DMS153 (cell line): ENCODE measurements around the gene GDI2.
"Not testable (repeated sequence)": the region's sequence is repeated elsewhere in the genome, so short reads cannot be mapped to it uniquely, and the experiment has no call there.

ENCODE experiments used
- DNase-seq: peaks from one replicate; lab custom pipeline; 2025; lab: John Stamatoyannopoulos, UW

Gene GDI2

GRCh38 chr10:5782174-5782573 is 31.1 kb downstream of the GDI2 start:
- DNase-seq = no peak

GRCh38 chr10:5779730-5780129 is 33.5 kb downstream of the GDI2 start:
- DNase-seq = no peak

GRCh38 chr10:5777758-5778157 is 35.5 kb downstream of the GDI2 start:
- not testable (repeated sequence) for DNase-seq

DNA sequence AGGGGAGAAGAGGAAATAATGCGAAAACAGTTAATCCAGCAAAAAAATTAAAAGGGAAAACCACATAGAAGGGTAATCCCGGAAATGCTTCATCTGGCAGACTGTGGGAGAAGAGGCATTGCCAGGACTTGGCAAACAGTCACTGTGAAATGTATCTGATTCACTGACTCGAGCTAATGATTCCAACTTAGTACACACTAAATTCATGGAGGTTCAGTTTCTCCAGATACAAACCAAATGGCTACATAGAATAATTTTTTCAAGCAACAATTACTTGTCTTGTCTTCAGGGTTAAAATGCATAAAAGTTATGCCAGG is 36.4 kb downstream of the GDI2 start:
- DNase-seq = no peak

DNA sequence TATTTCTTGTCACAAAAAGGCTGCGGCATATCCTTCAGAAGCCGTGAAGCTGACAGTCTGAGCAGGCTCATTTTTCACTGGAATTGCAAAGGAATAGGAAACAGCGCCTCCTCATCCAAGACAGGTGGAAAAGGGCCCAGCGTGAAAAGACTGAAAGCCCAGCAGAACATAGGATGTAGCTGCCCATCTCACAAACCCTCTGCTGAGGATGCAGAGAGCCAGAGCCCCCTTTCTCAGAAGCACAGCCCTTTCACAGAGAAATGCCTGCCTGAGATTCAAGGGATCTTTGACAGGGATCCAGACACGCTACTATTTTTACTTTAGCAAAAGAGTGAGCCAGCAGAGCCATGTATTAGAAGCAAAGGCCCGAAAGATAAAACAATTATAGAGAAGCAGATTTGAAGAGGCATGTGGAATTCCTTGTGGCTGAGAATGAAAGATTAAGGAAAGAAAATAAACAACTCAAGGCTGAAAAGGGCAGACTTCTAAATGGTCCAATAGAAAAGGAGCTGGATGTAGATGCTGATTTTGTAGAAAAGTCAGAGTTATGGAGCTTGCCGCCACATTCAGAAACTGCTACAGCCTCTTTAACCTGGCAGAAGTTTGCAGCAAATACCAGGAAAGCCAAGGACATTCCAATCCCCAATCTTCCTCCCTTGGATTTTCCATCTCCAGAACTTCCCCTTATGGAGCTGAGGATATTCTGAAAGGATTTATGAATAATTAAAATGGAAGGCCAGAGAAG is 36.9 kb downstream of the GDI2 start:
- DNase-seq = no peak

GRCh38 chr10:5775685-5776084 is 37.5 kb downstream of the GDI2 start:
- no peak for DNase-seq

GRCh38 chr10:5774987-5775620 is 38.1 kb downstream of the GDI2 start:
- no peak for DNase-seq

DNA sequence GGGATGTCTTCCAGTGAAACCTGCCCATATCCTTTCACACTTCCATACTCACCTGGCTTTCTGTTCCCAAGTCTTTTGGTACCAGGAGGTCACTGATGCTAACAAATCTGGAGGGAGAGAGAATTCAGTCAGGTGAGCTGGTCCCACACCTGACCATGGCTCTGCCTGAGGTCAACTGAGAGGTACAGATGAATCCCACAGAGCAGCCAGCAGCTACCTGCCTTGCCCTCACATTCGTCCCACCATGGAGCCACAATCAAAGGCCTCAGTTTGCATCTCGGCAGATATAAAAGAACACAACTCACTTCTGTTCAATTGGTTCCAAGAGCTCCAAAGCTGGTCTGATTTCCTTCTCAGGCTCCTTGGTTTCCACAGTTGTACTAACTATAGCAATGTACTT is 47.0 kb downstream of the GDI2 start:
- no peak for DNase-seq

GRCh38 chr10:5765617-5766016 is 47.6 kb downstream of the GDI2 start:
- no peak for DNase-seq

GRCh38 chr10:5764422-5765297 is 48.6 kb downstream of the GDI2 start:
- no peak for DNase-seq

DNA sequence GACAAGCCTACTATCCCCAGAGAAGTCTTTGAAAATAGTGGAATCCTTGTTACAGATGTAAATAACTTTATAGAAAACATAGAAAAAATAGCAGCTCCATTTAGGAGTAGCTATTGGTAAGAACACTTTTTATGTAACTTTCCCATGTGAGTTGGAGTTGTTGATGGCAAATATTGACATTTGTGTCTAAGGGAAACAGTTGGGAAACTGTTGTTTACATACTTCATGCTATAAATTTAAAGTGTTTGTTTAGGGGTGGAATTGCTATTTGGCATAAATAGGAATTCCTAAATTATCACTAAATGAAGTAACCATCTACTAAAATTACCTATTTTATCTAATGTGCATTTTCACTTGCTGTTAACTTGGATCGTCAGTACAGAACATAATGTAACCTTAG is 50.7 kb downstream of the GDI2 start:
- no peak for DNase-seq

DNA sequence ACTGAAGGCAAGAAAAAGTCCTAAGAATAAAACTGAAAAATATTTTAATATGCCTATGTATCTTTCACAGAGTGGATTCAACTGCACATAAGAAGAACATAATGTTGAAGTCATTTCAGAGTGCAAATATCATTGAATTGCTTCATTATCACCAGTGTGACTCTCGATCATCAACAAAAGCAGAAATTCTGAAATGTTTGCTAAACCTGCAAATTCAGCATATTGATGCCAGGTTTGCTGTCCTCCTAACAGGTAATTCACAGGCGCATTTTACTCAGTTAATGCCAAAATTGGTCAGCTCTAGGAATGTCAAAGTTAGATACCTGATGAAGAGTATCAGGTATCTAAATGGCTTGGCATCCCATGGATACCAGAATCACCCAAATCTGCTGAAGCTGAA is 52.0 kb downstream of the GDI2 start:
- DNase-seq = no peak

DNA sequence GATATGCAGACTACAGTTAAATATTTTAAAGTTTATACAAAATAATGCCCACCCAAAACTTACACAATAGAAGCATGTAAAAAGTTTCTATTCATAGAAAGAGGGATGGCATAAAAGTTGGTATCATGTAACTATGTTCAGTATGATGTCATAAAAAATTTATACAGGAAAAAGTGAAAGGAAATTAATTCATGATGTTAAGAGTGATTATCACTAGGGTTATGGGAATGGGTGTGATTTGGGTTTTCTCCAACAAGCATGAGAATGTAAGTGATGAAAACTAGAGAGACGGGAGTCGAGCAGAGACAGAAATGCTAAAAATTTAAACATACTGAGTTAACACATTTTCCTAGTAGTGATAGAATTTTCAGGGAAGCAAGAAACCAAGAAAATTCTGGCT is 52.7 kb downstream of the GDI2 start:
- DNase-seq = no peak

DNA sequence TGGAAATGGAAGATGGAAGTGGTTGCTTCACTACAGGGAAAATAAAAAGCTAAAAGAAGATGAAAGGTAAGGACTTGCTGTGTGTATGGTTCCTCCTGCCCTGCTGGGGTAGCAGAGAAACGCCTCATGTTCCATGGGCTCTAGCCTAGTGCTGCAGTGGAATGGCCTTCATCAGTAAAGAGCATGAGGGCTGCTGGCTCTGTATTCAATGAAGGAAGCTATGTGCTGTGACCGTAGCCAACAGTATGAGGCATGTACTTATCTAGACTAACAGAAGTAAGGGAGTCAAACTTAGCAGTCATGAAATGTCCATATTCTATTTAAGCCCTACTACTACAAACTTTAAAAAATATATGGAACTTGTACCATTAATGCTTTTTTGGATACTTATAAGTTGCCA is 54.3 kb downstream of the GDI2 start:
- no peak for DNase-seq

GRCh38 chr10:5757766-5758517 is 55.3 kb downstream of the GDI2 start:
- no peak for DNase-seq

GRCh38 chr10:5752301-5752871 is 60.8 kb downstream of the GDI2 start:
- DNase-seq = no peak

- no peak for DNase-seq
Observed at GRCh38 chr10:5751601-5752253, 61.5 kb downstream of the GDI2 start.

GRCh38 chr10:5748394-5748803 is 64.8 kb downstream of the GDI2 start:
- no peak for DNase-seq

DNA sequence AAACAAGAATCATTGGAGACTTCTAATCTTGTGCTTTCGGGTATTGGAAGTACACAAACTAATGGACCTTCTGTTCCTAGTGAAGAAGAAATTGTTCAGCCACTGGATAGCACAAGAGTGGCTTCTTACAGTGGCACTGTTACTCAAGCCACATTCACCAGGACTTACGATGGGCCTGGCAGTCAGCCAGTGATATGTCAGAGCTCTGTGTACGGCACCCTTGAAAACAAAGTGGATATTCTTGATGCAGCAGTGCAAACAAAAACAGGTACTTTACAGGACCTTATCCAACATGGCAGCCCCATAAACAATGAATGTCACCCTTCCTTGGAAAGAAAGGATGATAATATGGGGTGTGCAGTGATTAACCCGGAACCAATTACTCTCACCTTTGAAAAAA is 67.0 kb downstream of the GDI2 start:
- no peak for DNase-seq

- no peak for DNase-seq
Observed at GRCh38 chr10:5744849-5745248, 68.4 kb downstream of the GDI2 start.

DNA sequence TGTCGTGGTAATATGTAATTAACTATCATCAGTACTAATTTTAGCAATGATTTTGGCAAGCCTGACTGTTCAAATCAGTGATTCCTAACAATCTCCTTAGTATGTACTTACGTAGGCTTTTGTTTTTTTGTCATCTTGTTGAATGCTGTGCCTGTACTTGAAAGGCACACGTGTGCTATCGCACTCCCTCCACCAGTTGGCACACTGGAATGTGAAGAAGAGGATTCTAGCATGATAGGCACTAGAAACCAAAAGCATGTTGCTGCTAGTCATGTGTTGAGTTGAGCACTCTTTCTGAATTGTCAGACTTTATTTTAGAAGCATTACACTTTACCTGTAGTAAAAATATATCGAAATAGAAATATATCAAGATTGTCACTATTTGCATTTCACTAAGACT is 69.5 kb downstream of the GDI2 start:
- no peak for DNase-seq

GRCh38 chr10:5742116-5742515 is 71.1 kb downstream of the GDI2 start:
- DNase-seq = no peak
